Stimulated activated CD4-positive, alpha-beta T cell treated with anti-CD3 and anti-CD28 coated beads, Interleukin-15, amount 100 ng/mL, for 48 hours (primary cell): ENCODE data around the gene CASK.

Experiments used
- DNase-seq, 2 donors: peaks; one replicate each; pipeline ENCODE4 v3.0.0-alpha.2; 2020; ENCODE audit warnings: low read depth in 2 of 2

CASK gene

DNA sequence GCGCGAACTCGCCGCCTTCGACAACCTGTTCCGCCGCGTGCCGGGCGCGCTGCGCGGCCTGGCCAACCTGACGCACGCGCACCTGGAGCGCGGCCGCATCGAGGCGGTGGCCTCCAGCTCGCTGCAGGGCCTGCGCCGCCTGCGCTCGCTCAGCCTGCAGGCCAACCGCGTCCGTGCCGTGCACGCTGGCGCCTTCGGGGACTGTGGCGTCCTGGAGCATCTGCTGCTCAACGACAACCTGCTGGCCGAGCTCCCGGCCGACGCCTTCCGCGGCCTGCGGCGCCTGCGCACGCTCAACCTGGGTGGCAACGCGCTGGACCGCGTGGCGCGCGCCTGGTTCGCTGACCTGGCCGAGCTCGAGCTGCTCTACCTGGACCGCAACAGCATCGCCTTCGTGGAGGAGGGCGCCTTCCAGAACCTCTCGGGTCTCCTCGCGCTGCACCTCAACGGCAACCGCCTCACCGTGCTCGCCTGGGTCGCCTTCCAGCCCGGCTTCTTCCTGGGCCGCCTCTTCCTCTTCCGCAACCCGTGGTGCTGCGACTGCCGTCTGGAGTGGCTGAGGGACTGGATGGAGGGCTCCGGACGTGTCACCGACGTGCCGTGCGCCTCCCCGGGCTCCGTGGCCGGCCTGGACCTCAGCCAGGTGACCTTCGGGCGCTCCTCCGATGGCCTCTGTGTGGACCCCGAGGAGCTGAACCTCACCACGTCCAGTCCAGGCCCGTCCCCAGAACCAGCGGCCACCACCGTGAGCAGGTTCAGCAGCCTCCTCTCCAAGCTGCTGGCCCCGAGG, 449.2 kb downstream of the CASK start:
- no peak for DNase-seq

DNA sequence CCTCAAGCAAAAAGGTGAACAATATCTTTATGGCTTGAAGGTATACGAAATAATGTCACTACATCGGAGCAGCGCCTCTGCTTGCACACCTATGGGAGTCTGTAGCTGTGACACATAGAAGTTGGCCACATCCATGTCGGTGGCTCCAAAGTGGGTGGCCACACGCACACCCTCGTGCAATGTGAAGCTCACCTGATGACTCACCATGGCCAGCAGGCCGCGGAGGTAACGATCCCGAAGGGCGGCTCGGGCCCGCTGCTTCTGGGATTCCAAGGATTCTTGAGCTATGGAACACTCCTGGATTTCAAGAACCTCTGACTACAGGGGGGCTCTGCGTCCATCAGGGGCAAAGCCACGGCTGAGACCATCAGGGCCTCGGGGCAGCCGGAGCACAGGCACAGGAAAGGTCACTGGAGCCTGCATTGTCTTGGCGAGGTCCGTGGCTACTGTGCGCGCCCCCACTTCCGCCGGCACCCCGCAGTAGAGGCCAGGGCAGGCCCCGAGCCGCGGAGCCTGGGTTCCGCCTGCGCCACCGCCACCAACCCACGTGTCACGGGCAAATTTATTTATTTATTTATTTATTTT, 451.0 kb downstream of the CASK start:
- no peak for DNase-seq

DNA sequence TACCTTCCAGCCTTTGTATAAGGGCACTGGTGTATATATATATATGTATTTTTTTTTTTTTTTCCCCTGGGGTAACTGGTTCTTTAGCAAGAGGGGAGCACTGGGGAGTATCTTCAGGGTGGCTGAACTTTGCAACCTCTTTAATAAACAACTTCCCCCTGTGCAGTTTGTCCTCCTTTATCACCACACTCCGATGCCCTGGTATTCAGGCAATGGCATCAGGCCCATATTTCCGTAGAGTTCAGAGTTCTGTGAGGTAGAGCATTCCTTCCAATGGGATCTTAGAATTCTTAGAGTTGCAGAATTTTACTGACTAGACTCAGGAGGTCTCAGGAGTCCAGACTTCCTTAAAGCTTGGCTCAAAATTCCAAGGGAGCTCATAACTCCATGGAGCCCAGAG, 451.6 kb downstream of the CASK start:
- no peak for DNase-seq

DNA sequence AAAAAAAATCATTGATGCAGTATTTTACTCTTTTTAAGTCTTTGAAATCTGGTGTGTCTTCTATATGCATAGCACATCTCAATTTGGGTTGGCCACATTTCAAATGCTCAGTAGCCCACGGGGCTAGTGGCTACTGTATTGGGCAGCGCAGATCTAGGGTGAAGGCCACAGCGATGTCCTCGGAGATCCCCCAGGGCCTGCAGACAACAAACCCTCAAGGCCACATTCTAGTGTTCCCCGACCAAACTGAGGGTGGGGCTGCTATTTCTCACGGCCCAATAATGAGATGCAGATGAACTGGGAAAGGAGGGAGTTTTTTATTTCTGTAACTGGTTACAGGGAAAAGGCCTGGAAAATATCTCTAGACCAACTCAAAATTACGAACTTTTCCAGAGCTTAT, 452.6 kb downstream of the CASK start:
- no peak for DNase-seq

DNA sequence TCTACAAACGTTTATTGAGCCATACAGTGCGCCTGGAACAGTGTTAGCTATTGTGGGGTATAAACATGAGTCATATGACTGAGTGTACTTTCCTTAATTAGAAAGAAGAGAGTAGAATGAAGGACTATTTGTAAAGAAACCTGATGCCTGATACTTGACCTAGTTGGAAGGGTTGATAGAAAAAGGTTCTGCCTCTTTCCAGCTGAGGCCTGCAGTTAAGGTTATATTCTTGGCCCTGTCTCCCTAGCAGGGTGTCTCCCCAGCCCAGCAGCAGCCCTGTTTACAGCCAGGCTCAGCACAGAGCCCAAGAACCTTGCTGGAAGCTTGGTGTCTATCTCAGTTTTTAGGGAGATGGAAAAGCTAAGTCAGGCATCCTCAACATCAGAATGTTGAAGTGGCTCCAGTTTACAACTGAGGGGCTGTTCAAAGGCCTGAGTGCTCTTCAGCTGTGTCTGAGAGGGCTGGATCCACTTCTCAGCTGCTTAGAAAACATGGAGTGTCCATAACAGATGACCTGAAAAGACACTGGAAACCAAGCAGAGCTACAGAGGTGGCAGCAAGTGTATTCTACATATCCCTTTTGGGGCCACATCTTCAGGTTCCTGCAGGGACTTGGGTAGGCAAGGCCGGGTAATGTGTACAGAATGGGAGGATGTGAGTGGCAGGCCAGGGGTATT, 454.6 kb downstream of the CASK start:
- no peak for DNase-seq
